GM18505 (cell line): ENCODE results near the gene XIRP2.

Experiments used
- ATAC-seq: cut with Tn5 transposase; IDR thresholded peaks from one replicate; pipeline ENCODE4 v1.9.1; 2021; ENCODE audit not compliant: unreplicated experiment
- POLR2A ChIP-seq: IDR thresholded peaks from 4 replicates; pipeline ENCODE4 v1.6.1; 2011; ENCODE audit warnings: borderline replicate concordance; ENCODE audit not compliant: insufficient read depth, insufficient read length; ENCODE audit errors: extremely low read depth

XIRP2 gene

DNA sequence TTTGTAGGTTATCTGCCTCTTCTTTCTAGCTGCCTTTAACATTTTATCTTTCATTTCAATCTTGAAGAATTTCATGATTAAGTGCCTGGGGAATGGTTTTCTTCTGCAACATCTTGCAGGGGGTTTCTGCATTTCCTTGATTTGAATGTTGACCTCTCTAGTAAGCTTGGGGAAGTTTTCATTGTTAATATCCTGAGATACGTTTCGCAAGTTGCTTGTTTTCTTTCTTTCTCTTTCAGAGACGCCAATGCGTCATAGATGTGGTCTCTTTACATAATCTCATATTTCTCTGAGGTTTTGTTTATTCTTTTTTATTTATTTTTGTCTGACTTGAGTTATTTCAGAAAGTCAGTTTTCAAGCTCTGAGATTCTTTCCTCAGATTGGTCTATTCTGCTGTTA lies 225.7 kb downstream of the XIRP2 start:
- TF ChIP-seq POLR2A: no peak
- no peak for ATAC-seq

GRCh38 chr2:167115541-167115940 lies 227.3 kb downstream of the XIRP2 start:
- no peak for TF ChIP-seq POLR2A

DNA sequence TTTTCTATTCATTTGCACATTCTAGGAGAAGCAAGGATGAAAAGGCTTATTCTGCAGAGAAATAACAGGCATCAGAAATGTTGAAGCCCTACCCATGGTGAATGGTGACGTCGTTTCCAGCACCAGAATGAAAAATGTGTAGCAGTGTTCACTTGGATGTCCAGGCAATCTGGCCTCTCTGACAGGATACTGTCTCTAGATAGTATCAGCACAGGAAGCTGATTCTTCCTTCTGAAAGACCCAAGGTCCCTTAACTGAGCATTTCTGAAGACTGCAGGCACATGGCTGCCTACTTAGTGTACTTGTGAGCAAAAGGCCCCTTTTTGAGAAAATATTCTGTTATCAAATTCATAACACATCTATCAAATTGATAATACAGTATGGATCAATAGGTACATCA lies 234.1 kb downstream of the XIRP2 start:
- no peak for TF ChIP-seq POLR2A
- ATAC-seq: no peak

More at GRCh38 chr2:167115541-167115940, 227.3 kb downstream of the XIRP2 start:
- ATAC-seq: no peak

- no peak for TF ChIP-seq POLR2A
- no peak for ATAC-seq
These were observed 237.9 kb downstream of the XIRP2 start for GRCh38 chr2:167126165-167126564.

DNA sequence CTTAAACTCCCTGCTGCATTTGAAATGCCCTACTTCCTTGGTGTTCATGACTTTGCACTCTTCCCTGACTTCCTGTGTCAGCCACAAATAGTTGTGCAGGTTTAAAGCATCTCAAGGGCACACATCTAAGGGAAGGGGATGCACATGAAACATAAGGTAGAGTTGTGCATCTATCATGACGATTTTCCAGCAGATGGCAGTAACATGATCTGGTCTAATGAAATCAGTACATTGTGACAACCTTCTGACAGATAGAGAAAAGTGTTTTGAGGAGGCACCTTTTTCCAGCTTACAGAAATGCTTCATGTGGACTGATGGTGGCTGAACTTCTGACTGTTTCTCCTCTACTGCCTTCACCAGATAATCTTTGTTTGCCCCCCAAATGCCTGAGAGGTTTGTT lies 238.9 kb downstream of the XIRP2 start:
- TF ChIP-seq POLR2A: no peak
- no peak for ATAC-seq

GRCh38 chr2:167128130-167128529 lies 239.8 kb downstream of the XIRP2 start:
- ATAC-seq: no peak
- TF ChIP-seq POLR2A: no peak

- no peak for TF ChIP-seq POLR2A
- no peak for ATAC-seq
These were observed 243.8 kb downstream of the XIRP2 start for GRCh38 chr2:167132066-167132465.

DNA sequence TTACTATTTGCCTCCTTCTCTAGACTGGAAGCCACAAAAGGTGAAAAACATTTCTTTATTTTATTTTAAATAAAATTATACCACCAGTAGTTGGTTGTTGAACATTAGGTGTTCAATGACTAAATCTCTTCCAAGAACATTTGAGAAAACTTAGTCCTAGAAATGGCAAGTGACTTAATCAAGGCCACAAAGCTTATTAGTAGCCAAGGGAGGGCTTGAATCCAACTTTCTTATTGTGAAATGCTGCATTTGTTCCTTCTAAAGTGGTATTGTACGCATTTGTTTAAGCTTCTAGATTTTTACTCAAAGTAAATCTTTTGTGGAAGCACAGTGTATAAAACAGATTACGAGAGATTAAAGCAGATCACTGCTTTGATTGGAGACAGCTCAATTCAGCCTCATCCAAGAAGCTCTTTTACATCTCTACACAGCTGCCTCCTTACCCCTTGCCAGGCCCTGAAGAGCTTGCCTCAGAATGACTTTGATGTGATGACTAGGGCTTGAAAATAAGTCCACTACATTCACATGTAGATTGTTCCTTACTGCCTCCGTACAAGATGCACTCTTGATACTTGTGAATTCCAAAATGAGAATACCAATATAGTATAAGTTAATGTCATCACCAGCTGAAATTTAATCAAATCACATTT lies 244.8 kb downstream of the XIRP2 start:
- ATAC-seq: no peak
- no peak for TF ChIP-seq POLR2A

GRCh38 chr2:167133614-167134013 lies 245.3 kb downstream of the XIRP2 start:
- no peak for TF ChIP-seq POLR2A
- no peak for ATAC-seq

DNA sequence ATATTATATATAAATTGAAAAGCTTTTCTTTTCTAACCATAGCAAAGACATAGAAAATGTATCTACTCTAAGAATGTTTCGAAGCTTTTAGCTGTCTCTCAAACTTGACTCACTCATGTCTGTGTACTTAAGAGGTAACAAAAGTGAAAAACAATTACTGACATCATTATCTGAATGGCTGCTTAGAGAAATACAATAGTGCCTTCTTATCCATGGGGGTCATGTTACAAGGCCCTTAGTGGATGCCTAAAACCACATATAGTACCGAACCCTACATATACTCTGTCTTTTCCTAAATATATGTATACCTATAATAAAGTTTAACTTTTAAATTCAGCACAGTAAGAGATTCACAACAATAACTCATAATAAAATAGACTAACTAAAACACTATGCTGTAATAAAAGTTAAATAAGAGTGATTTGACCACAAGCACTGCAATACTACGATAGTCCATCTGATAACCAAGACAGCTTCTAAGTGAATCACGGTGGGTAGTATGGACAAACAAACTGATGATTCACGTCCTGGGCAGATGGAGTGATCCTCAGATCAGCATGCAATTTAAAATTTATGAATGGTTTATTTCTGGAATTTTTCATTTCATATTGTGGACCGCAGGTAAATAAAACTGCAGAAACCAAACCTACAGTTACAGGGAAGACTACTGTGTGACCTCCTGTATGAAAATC lies 246.2 kb downstream of the XIRP2 start:
- ATAC-seq: no peak
- no peak for TF ChIP-seq POLR2A

GRCh38 chr2:167135706-167136105 lies 247.4 kb downstream of the XIRP2 start:
- ATAC-seq: no peak

GRCh38 chr2:167136879-167137596 lies 248.8 kb downstream of the XIRP2 start:
- no peak for TF ChIP-seq POLR2A
- no peak for ATAC-seq

More at GRCh38 chr2:167135706-167136105, 247.4 kb downstream of the XIRP2 start:
- no peak for TF ChIP-seq POLR2A

DNA sequence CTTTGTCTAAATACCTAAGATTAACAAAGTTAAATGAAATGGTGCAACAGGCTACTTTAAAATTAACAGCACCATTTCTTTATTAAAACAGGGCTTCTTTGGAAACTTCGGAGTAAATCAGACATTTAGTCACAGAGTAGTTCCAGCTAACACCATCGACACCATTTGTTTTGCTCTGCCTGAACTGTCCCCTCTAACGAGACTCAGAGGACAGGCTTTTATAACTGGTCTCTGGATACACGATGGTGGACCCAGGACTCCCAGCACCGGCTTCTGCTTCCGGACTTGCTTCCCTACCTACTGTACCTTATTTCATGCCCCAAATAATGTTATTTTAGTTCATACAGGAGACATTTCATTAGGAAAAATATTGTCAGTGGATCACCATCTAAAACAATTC lies 252.1 kb downstream of the XIRP2 start:
- no peak for TF ChIP-seq POLR2A
- ATAC-seq: no peak

- ATAC-seq: no peak
These were observed 252.5 kb downstream of the XIRP2 start for GRCh38 chr2:167140767-167141166.

GRCh38 chr2:167142554-167142953 lies 254.3 kb downstream of the XIRP2 start:
- ATAC-seq: no peak
- TF ChIP-seq POLR2A: no peak

More at GRCh38 chr2:167140767-167141166, 252.5 kb downstream of the XIRP2 start:
- no peak for TF ChIP-seq POLR2A
